ENCODE results near the gene PFDN2. TPM values are rescaled to one million over a fixed set of nuclear protein-coding genes. Genes with fewer than 3 reads are reported as not detected.

Gene PFDN2
- total and polyA plus RNA-seq, 2 experiments from 2014 or later = 47.6 to 93.2 TPM

DNA sequence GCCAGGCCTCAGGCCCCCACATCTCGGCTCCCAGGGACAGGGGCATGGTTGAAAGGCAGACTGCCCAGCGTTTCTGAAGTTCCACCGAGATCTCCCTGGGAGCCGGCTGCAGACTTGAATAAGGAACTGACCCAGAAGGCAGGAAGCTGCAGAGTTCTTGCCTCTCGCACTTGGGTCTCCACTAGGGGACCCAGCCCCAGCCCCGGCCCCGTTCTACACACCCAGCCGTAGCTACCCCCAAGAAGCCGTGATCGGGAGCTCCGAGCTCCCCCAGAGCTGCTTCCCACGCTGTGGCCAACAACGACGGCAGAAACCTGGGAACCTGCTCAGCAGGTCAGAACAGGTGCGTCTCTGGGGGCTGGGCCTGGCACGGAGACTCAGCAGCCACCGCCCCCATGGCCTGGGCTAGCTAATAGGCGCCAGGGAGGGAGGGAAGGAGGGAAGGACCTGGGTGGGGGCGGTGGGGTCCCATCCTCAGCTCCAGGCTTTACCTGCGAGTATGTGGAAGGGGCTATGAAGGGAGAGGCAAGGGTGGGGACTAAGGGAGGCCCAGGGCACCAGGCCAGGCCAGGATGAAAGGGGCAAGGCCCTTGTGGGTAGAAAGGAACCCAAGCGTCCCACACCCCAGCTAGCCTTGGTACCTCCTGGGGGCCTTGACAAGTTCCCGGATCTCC is 28.4 kb downstream of the PFDN2 start, which contains the start of gene NECTIN4:
Gene NECTIN4, minus strand, starts transcription at position 308 of the 674 bp plus-strand sequence. Its CDS starts 262 bp downstream, at position 46.
- DNase-seq (ENCODE audit: low spot score) = peak; percentile 62
- 77% methylated on average over 20 of the region's 22 CpGs for WGBS (ENCODE audit: low lambda C conversion rate, missing lambda C conversion rate)
- Histone ChIP-seq H2AFZ (no peak within 1 kb of the TSS), H3K36me3 (replicated peaks; ENCODE audit: insufficient read depth, low read depth) (no peaks in the 10 kb centered on the region), H3K4me1 (ENCODE audit: insufficient read depth) (peaks cover 14% of the 10 kb centered on the region), H3K4me3 (no peak within 1 kb of the TSS), H3K4me2 (peak within 1 kb of the TSS; percentile 73), H3K79me2 (peaks cover 13% of the 10 kb centered on the region), H4K20me1 (ENCODE audit: insufficient read depth, poor library complexity, severe bottlenecking) (no peaks in the 10 kb centered on the region), H3K9me2 (replicated peaks; ENCODE audit: insufficient read depth) (no peaks in the 10 kb centered on the region), H3K27me3 (no peaks in the 10 kb centered on the region), H3K27ac (peak within 1 kb of the TSS; percentile 74), H3K9me3 (ENCODE audit: low read depth) (no peaks in the 10 kb centered on the region)
- TF ChIP-seq EZH2 (IDR thresholded peaks at IDR 0.05; ENCODE audit: borderline replicate concordance) = no peak
- TF ChIP-seq EZH2phosphoT487 (IDR thresholded peaks at IDR 0.05; ENCODE audit: low read depth, severe bottlenecking, unreplicated experiment) = no peak
- TF ChIP-seq, protein P1, sequence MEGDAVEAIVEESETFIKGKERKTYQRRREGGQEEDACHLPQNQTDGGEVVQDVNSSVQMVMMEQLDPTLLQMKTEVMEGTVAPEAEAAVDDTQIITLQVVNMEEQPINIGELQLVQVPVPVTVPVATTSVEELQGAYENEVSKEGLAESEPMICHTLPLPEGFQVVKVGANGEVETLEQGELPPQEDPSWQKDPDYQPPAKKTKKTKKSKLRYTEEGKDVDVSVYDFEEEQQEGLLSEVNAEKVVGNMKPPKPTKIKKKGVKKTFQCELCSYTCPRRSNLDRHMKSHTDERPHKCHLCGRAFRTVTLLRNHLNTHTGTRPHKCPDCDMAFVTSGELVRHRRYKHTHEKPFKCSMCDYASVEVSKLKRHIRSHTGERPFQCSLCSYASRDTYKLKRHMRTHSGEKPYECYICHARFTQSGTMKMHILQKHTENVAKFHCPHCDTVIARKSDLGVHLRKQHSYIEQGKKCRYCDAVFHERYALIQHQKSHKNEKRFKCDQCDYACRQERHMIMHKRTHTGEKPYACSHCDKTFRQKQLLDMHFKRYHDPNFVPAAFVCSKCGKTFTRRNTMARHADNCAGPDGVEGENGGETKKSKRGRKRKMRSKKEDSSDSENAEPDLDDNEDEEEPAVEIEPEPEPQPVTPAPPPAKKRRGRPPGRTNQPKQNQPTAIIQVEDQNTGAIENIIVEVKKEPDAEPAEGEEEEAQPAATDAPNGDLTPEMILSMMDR (IDR thresholded peaks at IDR 0.05; ENCODE audit: poor library complexity) = no peak

DNA sequence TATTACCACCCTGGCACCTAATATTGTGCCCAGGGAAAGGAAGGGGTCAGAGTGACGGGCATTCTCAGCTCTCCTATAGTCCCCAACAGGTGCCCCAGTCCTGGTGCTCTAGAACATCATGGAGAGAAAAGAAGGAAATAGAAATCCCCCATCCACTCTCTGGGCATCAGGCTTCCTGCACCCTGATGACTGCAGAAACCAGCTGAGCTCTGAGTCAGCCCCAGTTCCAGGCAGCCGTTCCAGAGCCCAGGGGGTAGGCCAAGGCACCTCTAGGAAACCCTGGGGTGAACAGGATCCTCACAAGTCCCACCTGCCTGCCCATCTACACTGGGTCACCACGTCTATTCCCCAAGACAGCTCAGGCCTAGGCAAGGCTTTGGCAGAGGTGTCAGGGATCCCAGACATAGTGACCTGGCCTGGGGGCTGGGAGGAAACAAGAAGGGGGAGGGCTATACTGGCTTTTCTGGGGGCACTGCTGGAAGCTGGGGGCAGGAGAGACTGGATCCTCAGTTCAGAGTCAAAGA is 29.2 kb downstream of the PFDN2 start:
- Histone ChIP-seq H3K4me3 (no peak overlapping the region), H3K27ac (peak overlapping the region; percentile 74), H3K36me3 (replicated peaks; ENCODE audit: insufficient read depth, low read depth) (no peaks in the 10 kb centered on the region), H3K79me2 (peaks cover 13% of the 10 kb centered on the region), H3K27me3 (no peaks in the 10 kb centered on the region), H3K4me2 (peak overlapping the region; percentile 73), H3K9me2 (replicated peaks; ENCODE audit: insufficient read depth) (no peaks in the 10 kb centered on the region), H3K4me1 (ENCODE audit: insufficient read depth) (peaks cover 22% of the 10 kb centered on the region), H4K20me1 (ENCODE audit: insufficient read depth, poor library complexity, severe bottlenecking) (no peaks in the 10 kb centered on the region), H3K9me3 (ENCODE audit: low read depth) (no peaks in the 10 kb centered on the region), H2AFZ (no peak overlapping the region)
- WGBS (ENCODE audit: low lambda C conversion rate, missing lambda C conversion rate) = 67% methylated on average over 3 of the region's 3 CpGs
- TF ChIP-seq, protein P1 (IDR thresholded peaks at IDR 0.05; ENCODE audit: poor library complexity) = no peak
- TF ChIP-seq EZH2 (IDR thresholded peaks at IDR 0.05; ENCODE audit: borderline replicate concordance) = no peak
- no peak for TF ChIP-seq EZH2phosphoT487 (IDR thresholded peaks at IDR 0.05; ENCODE audit: low read depth, severe bottlenecking, unreplicated experiment)
- no peak for DNase-seq (ENCODE audit: low spot score)

- TF ChIP-seq EZH2phosphoT487 (IDR thresholded peaks at IDR 0.05; ENCODE audit: low read depth, severe bottlenecking, unreplicated experiment) = no peak
- TF ChIP-seq, protein P1 (IDR thresholded peaks at IDR 0.05; ENCODE audit: poor library complexity) = no peak
- no peak for TF ChIP-seq EZH2 (IDR thresholded peaks at IDR 0.05; ENCODE audit: borderline replicate concordance)
- no peak for DNase-seq (ENCODE audit: low spot score)
- H3K4me3 ChIP-seq = no peak overlapping the region
- no peaks in the 10 kb centered on the region for H3K9me2 ChIP-seq (replicated peaks; ENCODE audit: insufficient read depth)
- peak overlapping the region; percentile 73 for H3K4me2 ChIP-seq
- H2AFZ ChIP-seq = no peak overlapping the region
- WGBS (ENCODE audit: low lambda C conversion rate, missing lambda C conversion rate) = 54% methylated on average over 4 of the region's 4 CpGs
- no peaks in the 10 kb centered on the region for H3K9me3 ChIP-seq (ENCODE audit: low read depth)
- H3K27me3 ChIP-seq = no peaks in the 10 kb centered on the region
- H3K4me1 ChIP-seq (ENCODE audit: insufficient read depth) = peaks cover 35% of the 10 kb centered on the region
- H3K27ac ChIP-seq = peak overlapping the region; percentile 99
- H4K20me1 ChIP-seq (ENCODE audit: insufficient read depth, poor library complexity, severe bottlenecking) = no peaks in the 10 kb centered on the region
- peaks cover 13% of the 10 kb centered on the region for H3K79me2 ChIP-seq
- H3K36me3 ChIP-seq (replicated peaks; ENCODE audit: insufficient read depth, low read depth) = no peaks in the 10 kb centered on the region
Measured at GRCh38 chr1:161086457-161086856, 31.4 kb downstream of the PFDN2 start.
